Heart left ventricle (tissue), 13 donors: ENCODE measurements around the gene IL1R2.

Source experiments
- CTCF ChIP-seq, 12 donors: fragments of 200-600 bp; sonication (generic) in 4 of 12; IDR thresholded peaks; one replicate each; pipeline versions ENCODE4 v1.5.0 to v1.8.0; 2018 to 2022; ENCODE audit warnings: antibody characterized with exemption in 12 of 12, mild to moderate bottlenecking in 5 of 12
- POLR2A ChIP-seq, 2 donors: fragments of 450-650 bp; IDR thresholded peaks; one replicate each; pipeline ENCODE4 v1.6.1; 2017; ENCODE audit warnings: antibody characterized with exemption in 2 of 2, mild to moderate bottlenecking in 2 of 2, moderate library complexity in 2 of 2
- donor health status: ischemic (EF 13 %, LVEDD 7.1; RV severe dilation, severe dysfunction).
- donor health status: DM: no; HTN: yes; CAD: no.
- donor health status: DM: no; HTN: no; CAD: no.
- donor health status: ischemic (EF 25% LVEDD 6.9; RV normal size, moderate dysfunction).
- donor health status: ischemic (EF 25% LVEDD 5.7; RV mildly dilated, moderate dysfunction).
- donor health status: ischemic (EF 35%, LVEDD 5.7; RV mildly dilated, moderate dysfunction).
- donor health status: nonischemic (EF 11% LVEDD 7.7; RV severe dilation, severe dysfunction).
- donor health status: DM: yes; HTN: yes; CAD: no.
- donor health status: PGD.
- donor health status: ischemic (EF 29% LVEDD 5.4; RV normal size, mild dysfunction).
- donor health status: nonischemic (EF 23%, LVEDD 6.1; RV moderate dilation, normal function).

GRCh38 chr2:102025583-102026267 is 34.0 kb downstream of the IL1R2 start:
- TF ChIP-seq CTCF (IDR thresholded peaks at IDR 0.05) (no peak), POLR2A (IDR thresholded peaks at IDR 0.05) (no peak)
